Osteocyte (in vitro differentiated cells): ENCODE data around the gene CYP11A1. TPM values are rescaled to one million over a fixed set of nuclear protein-coding genes. Genes with fewer than 3 reads are reported as not detected.

Experiments
- DNase-seq: peaks from one replicate; pipeline ENCODE4 v3.0.0; 2021; ENCODE audit warnings: mixed read lengths; ENCODE audit not compliant: unreplicated experiment; ENCODE audit errors: extremely low spot score
- H3K27ac Mint-ChIP-seq: one replicate; pipeline ENCODE4 v1.8.0; 2021; ENCODE audit warnings: mild to moderate bottlenecking, mixed read lengths; ENCODE audit not compliant: unreplicated experiment
- H3K27me3 Mint-ChIP-seq: one replicate; pipeline ENCODE4 v1.8.0; 2021; ENCODE audit warnings: mixed read lengths; ENCODE audit not compliant: unreplicated experiment
- H3K36me3 Mint-ChIP-seq: one replicate; pipeline ENCODE4 v1.8.0; 2021; ENCODE audit warnings: mixed read lengths; ENCODE audit not compliant: unreplicated experiment
- H3K4me1 Mint-ChIP-seq: one replicate; pipeline ENCODE4 v1.8.0; 2021; ENCODE audit warnings: mixed read lengths; ENCODE audit not compliant: unreplicated experiment
- H3K4me3 Mint-ChIP-seq: one replicate; pipeline ENCODE4 v1.8.0; 2021; ENCODE audit warnings: mild to moderate bottlenecking, moderate library complexity, mixed read lengths; ENCODE audit not compliant: unreplicated experiment
- H3K9me3 Mint-ChIP-seq: one replicate; pipeline ENCODE4 v1.8.0; 2021; ENCODE audit warnings: mixed read lengths; ENCODE audit not compliant: unreplicated experiment
- total RNA-seq: library from RNA; stranded (reverse); gene quantifications from 2 replicates; pipeline ENCODE4 v1.2.1, GENCODE V29; 2021
- TF ChIP-seq, protein P1 (sequence below): fragments of 200-600 bp; sonication (generic); IDR thresholded peaks from 2 replicates; pipeline ENCODE4 v1.5.0; 2021; ENCODE audit warnings: antibody characterized with exemption, mild to moderate bottlenecking, moderate library complexity

Gene CYP11A1
- total RNA-seq, 1 donor from 2014 or later: not detected

DNA sequence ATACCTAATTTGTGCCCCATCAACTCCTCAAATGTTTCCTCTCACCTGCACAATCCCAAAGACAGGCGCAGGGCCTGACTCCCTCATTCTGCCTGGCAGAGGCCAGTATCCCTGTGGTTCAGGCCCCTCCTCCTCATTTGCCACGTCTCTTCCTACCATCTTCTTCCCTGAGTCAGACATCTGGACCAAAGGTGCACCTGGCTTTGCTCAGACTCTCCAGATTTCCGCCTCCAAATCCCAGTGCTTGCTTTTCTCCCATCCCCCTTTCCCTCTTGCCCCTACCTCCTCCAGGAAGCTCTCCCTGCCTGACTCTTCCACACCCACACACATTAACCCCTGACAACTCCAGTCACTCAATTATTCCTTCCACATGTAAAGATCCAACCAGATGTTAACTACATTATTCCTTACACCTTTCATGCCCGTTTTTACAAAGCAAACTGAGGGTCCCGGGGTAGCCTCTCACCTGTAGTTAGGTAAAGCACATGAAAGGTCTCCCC is 46.7 kb upstream of the CYP11A1 start:
- DNase-seq: no peak
- no peak overlapping the region for H3K27ac Mint-ChIP-seq
- H3K36me3 Mint-ChIP-seq: no peaks in the 10 kb centered on the region
- H3K27me3 Mint-ChIP-seq: no peaks in the 10 kb centered on the region
- H3K9me3 Mint-ChIP-seq: no peaks in the 10 kb centered on the region
- TF ChIP-seq, protein P1, sequence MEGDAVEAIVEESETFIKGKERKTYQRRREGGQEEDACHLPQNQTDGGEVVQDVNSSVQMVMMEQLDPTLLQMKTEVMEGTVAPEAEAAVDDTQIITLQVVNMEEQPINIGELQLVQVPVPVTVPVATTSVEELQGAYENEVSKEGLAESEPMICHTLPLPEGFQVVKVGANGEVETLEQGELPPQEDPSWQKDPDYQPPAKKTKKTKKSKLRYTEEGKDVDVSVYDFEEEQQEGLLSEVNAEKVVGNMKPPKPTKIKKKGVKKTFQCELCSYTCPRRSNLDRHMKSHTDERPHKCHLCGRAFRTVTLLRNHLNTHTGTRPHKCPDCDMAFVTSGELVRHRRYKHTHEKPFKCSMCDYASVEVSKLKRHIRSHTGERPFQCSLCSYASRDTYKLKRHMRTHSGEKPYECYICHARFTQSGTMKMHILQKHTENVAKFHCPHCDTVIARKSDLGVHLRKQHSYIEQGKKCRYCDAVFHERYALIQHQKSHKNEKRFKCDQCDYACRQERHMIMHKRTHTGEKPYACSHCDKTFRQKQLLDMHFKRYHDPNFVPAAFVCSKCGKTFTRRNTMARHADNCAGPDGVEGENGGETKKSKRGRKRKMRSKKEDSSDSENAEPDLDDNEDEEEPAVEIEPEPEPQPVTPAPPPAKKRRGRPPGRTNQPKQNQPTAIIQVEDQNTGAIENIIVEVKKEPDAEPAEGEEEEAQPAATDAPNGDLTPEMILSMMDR: no peak
- H3K4me3 Mint-ChIP-seq: no peak overlapping the region
- H3K4me1 Mint-ChIP-seq: peaks cover 2% of the 10 kb centered on the region

DNA sequence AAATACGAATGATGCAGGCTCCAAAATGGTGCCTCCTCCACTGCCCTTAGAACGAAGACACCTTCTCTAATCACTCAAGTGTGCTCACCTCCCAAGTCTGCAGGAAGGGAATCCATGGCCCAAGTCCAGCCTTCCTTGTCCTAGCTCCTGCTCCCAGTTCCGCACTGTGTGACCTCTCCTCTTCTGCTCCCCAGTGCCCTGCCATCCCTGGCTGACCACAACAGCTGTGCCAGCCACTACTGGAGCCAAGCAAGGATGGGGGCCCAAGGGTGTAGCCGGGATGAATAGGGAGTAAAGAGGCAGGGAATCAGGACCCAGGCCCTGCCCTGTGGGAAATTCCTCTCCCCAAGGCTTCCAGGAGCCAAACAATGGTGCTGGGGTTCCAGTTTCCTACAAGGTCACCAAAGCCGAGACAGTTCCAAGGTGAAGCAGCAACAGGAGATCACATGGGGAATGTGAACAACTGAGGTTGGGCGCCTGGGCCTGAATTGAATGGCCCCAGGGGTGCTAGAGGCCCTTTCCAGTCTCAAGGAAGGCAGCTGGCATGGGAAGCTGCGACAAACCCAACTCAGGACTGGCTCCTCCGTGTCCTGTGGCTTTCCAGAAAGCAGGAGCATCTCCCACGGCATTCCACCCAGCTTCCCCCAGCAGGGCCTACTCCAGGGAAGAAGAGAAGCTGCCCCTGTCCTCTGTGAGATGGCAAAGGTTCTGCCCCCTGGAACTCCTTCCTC is 46.1 kb upstream of the CYP11A1 start:
- H3K36me3 Mint-ChIP-seq: no peaks in the 10 kb centered on the region
- no peaks in the 10 kb centered on the region for H3K9me3 Mint-ChIP-seq
- DNase-seq: no peak
- TF ChIP-seq, protein P1: no peak
- H3K4me3 Mint-ChIP-seq: no peak overlapping the region
- H3K27ac Mint-ChIP-seq: no peak overlapping the region
- no peaks in the 10 kb centered on the region for H3K27me3 Mint-ChIP-seq
- peaks cover under 1% of the 10 kb centered on the region for H3K4me1 Mint-ChIP-seq

DNA sequence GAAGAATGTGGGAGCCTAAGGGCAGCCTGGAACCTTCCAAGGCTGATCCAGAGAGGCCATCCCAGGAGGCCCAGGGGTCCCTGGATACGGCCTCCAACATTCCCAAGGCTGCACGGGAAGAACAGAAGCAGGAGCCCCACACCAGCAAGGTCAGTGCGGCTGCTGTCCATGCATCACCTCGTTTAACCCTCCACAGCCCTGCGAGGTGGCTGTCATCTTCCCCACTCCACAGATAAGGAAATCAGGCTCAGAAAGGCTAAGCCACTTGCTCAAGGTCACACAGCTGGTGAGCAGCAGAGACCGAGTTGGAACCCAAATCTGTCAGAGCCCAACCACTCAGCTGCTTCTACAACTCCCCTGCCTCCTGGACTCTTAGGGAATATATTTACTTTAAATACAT is 44.7 kb upstream of the CYP11A1 start:
- Mint-ChIP-seq H3K9me3 (no peaks in the 10 kb centered on the region), H3K27ac (no peak overlapping the region), H3K4me1 (peaks cover 11% of the 10 kb centered on the region), H3K36me3 (no peaks in the 10 kb centered on the region), H3K4me3 (no peak overlapping the region), H3K27me3 (no peaks in the 10 kb centered on the region)
- no peak for DNase-seq
- TF ChIP-seq, protein P1: no peak

DNA sequence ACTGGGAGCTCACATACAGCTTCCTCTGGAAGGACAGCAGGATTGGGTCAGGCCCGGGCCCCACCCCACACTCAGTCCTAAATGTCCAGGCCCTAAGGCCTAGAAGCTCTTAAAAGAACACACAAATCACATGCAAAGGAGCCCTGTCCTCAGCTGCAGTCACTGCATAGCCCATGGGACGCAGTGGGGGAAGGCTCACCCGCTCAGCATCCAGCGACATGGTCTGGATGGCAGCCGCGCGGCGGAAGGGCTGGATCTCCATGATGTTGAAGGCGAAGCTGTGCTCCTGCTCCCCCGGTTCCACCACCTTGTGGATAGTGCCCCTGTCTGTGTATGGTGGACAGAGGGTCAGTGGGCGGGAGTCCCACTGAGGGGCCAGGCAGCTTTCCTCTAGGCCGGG is 44.2 kb upstream of the CYP11A1 start:
- no peaks in the 10 kb centered on the region for H3K9me3 Mint-ChIP-seq
- no peaks in the 10 kb centered on the region for H3K27me3 Mint-ChIP-seq
- no peak for DNase-seq
- no peaks in the 10 kb centered on the region for H3K36me3 Mint-ChIP-seq
- H3K27ac Mint-ChIP-seq: no peak overlapping the region
- H3K4me3 Mint-ChIP-seq: no peak overlapping the region
- TF ChIP-seq, protein P1: no peak
- H3K4me1 Mint-ChIP-seq: peaks cover 16% of the 10 kb centered on the region

DNA sequence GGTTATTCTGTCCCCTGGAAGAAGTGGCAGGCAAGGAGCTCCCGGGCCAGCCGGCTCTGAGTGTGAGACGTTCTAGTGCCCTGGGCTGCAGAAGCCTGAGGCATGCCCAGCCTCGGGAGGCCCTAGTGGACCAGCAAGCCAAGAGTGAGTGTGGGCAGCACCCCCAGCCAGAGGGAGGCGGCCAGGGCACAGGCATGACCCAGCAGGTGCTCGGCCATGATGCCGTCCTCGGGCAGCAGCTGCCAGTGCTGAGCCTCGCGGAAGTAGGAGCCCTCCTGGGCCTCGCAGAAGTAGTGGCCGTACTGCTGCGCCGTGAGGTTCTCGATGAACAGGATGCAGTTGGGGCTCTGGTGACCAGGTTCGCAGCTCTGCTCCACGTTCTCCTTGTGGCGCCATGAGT is 43.1 kb upstream of the CYP11A1 start:
- Mint-ChIP-seq H3K4me1 (peaks cover 22% of the 10 kb centered on the region), H3K9me3 (no peaks in the 10 kb centered on the region), H3K36me3 (no peaks in the 10 kb centered on the region), H3K27me3 (no peaks in the 10 kb centered on the region), H3K4me3 (no peak overlapping the region), H3K27ac (no peak overlapping the region)
- TF ChIP-seq, protein P1: no peak
- DNase-seq: no peak
